CD14-positive monocyte (primary cell): ENCODE measurements around the gene METTL16. TPM values are rescaled to one million over a fixed set of nuclear protein-coding genes. Genes with fewer than 3 reads are reported as not detected.

Experiments used
- DNase-seq, 3 donors: peaks; one replicate each; pipeline ENCODE4 v3.0.0-alpha.2; 2011 to 2022
- H2AFZ ChIP-seq: 2 replicates; pipeline ENCODE4 v1.6.0; 2012; ENCODE audit warnings: mild to moderate bottlenecking, low read depth, low read length, inconsistent platforms; ENCODE audit not compliant: insufficient read depth, poor library complexity, severe bottlenecking
- H3K27ac ChIP-seq, 2 donors: 1 replicate in 1 of 2; 2 replicates in 1 of 2; pipeline ENCODE4 v1.5.1; 2012 to 2013; ENCODE audit warnings: low read length in 2 of 2, control low read depth in 1 of 2, inconsistent platforms in 1 of 2, low read depth in 1 of 2, mild to moderate bottlenecking in 1 of 2
- H3K27me3 ChIP-seq, 2 donors: one replicate each; pipeline versions ENCODE4 v1.6.0 to v1.6.1; 2011 to 2013; ENCODE audit warnings: low read length in 2 of 2; ENCODE audit not compliant: control insufficient read depth in 2 of 2, insufficient read depth in 2 of 2
- H3K36me3 ChIP-seq, 2 donors: replicated peaks in 1 of 2; 1 replicate in 1 of 2; 2 replicates in 1 of 2; pipeline versions ENCODE4 v1.5.1 to v1.6.1; 2012 to 2013; ENCODE audit warnings: low read length in 2 of 2, control low read depth in 1 of 2, inconsistent platforms in 1 of 2, mild to moderate bottlenecking in 1 of 2; ENCODE audit not compliant: insufficient read depth in 2 of 2, control insufficient read depth in 1 of 2
- H3K4me1 ChIP-seq, 2 donors: 1 replicate in 1 of 2; 2 replicates in 1 of 2; pipeline versions ENCODE4 v1.5.1 to v1.6.1; 2012 to 2013; ENCODE audit warnings: low read length in 2 of 2, control low read depth in 1 of 2, inconsistent platforms in 1 of 2, mild to moderate bottlenecking in 1 of 2, moderate library complexity in 1 of 2; ENCODE audit not compliant: insufficient read depth in 2 of 2, control insufficient read depth in 1 of 2
- H3K4me2 ChIP-seq: replicated peaks from 2 replicates; pipeline ENCODE3; 2012; ENCODE audit warnings: low read length, moderate library complexity, mild to moderate bottlenecking; ENCODE audit not compliant: poor library complexity, severe bottlenecking; ENCODE audit errors: extremely low read depth
- H3K4me3 ChIP-seq, 3 experiments: fragments of 200-600 bp in 1 of 3; sonication (generic) in 1 of 3; replicated peaks in 1 of 3; 1 replicate in 2 of 3; 2 replicates in 1 of 3; pipeline ENCODE4 v1.5.1; 2011 to 2013; ENCODE audit warnings: low read length in 3 of 3, mild to moderate bottlenecking in 3 of 3, control low read depth in 2 of 3, low read depth in 2 of 3, inconsistent platforms in 1 of 3, moderate library complexity in 1 of 3
- H3K79me2 ChIP-seq: 2 replicates; pipeline ENCODE4 v1.6.0; 2012; ENCODE audit warnings: mild to moderate bottlenecking, control low read depth, inconsistent platforms, low read length, moderate library complexity; ENCODE audit not compliant: insufficient read depth
- H3K9ac ChIP-seq: 2 replicates; pipeline ENCODE4 v1.6.0; 2017; ENCODE audit warnings: low read length, mild to moderate bottlenecking; ENCODE audit not compliant: insufficient read depth, poor library complexity, severe bottlenecking
- H3K9me3 ChIP-seq, 2 donors: replicated peaks in 1 of 2; 1 replicate in 1 of 2; 2 replicates in 1 of 2; pipeline versions ENCODE4 v1.5.1 to v1.6.1; 2012 to 2013; ENCODE audit warnings: low read length in 2 of 2, control low read depth in 1 of 2; ENCODE audit not compliant: control insufficient read depth in 1 of 2, insufficient read depth in 1 of 2
- H4K20me1 ChIP-seq: 2 replicates; pipeline ENCODE4 v1.6.0; 2012; ENCODE audit warnings: mild to moderate bottlenecking, low read length, control low read depth, moderate library complexity; ENCODE audit not compliant: insufficient read depth
- H3K27ac Mint-ChIP-seq, 7 donors: one replicate each; pipeline ENCODE4 v1.8.0; 2020; ENCODE audit warnings: mild to moderate bottlenecking in 7 of 7, mixed read lengths in 7 of 7, moderate library complexity in 6 of 7, inconsistent platforms in 2 of 7
- H3K27me3 Mint-ChIP-seq, 3 donors: one replicate each; pipeline ENCODE4 v1.8.0; 2021 to 2022; ENCODE audit warnings: low read depth in 3 of 3, mild to moderate bottlenecking in 3 of 3, mixed read lengths in 3 of 3, moderate library complexity in 3 of 3, inconsistent platforms in 1 of 3
- H3K36me3 Mint-ChIP-seq, 2 donors: one replicate each; pipeline ENCODE4 v1.8.0; 2020; ENCODE audit warnings: mixed read lengths in 2 of 2, inconsistent platforms in 1 of 2, mild to moderate bottlenecking in 1 of 2
- H3K4me1 Mint-ChIP-seq: one replicate; pipeline ENCODE4 v1.8.0; 2020; ENCODE audit warnings: mild to moderate bottlenecking, mixed read lengths
- H3K4me3 Mint-ChIP-seq, 2 donors: one replicate each; pipeline ENCODE4 v1.8.0; 2020; ENCODE audit warnings: mild to moderate bottlenecking in 2 of 2, mixed read lengths in 2 of 2, moderate library complexity in 1 of 2
- H3K9me3 Mint-ChIP-seq, 7 donors: one replicate each; pipeline ENCODE4 v1.8.0; 2020 to 2022; ENCODE audit warnings: mixed read lengths in 7 of 7, mild to moderate bottlenecking in 6 of 7, moderate library complexity in 6 of 7, inconsistent platforms in 2 of 7
- WGBS: methylation state at CpG from one replicate; pipeline ENCODE4 v1.1.5; 2013; ENCODE audit warnings: missing lambda C conversion rate; ENCODE audit not compliant: insufficient coverage; 5-methylcytosine and 5-hydroxymethylcytosine counted together
- intact Hi-C, 2 donors: fragments of 100-400 bp; cut with micrococcal nuclease; formaldehyde crosslinking; loops; one replicate each; pipeline versions ENCODE4 v1.15.0 to v1.15.1; 2023
- polyA plus RNA-seq, 3 donors: library from polyadenylated mRNA; depleted of rRNA in 1 of 3; unstranded in 2 of 3; stranded (reverse) in 1 of 3; fragments of 300-500 nt in 2 of 3; fragments of >200 nt in 1 of 3; fragmentation: Illumina TruSeq in 2 of 3; gene quantifications; 1 replicate in 2 of 3; 2 replicates in 1 of 3; pipeline ENCODE4 v1.2.3, GENCODE V29; 2012 to 2021
- TF ChIP-seq, protein P1 (sequence below): fragments of 200-600 bp; IDR thresholded peaks from one replicate; pipeline ENCODE4 v1.8.0; 2022; ENCODE audit warnings: antibody characterized with exemption, mild to moderate bottlenecking

METTL16 gene
- polyA plus RNA-seq, 3 donors, result 3.0 to 8.0 (median 4.7) TPM

GRCh38 chr17:2416010-2416734 is 95.5 kb downstream of the METTL16 start:
- H3K27ac Mint-ChIP-seq, result peak overlapping the region in 3 of 7 donors; percentile 60 to 78 (median 78)
- intact Hi-C loops, result loop anchor here (1.0 kb wide), 2 partner anchors 14 to 34 kb away; no protein-coding TSS in a partner anchor
- no peak overlapping the region for H3K4me3 Mint-ChIP-seq
- H3K4me1 ChIP-seq, result peaks cover 0 to 12% of the 10 kb centered on the region in 2 donors
- no peak overlapping the region for H3K4me2 ChIP-seq
- H3K27me3 ChIP-seq, result no peaks in the 10 kb centered on the region
- TF ChIP-seq, protein P1, sequence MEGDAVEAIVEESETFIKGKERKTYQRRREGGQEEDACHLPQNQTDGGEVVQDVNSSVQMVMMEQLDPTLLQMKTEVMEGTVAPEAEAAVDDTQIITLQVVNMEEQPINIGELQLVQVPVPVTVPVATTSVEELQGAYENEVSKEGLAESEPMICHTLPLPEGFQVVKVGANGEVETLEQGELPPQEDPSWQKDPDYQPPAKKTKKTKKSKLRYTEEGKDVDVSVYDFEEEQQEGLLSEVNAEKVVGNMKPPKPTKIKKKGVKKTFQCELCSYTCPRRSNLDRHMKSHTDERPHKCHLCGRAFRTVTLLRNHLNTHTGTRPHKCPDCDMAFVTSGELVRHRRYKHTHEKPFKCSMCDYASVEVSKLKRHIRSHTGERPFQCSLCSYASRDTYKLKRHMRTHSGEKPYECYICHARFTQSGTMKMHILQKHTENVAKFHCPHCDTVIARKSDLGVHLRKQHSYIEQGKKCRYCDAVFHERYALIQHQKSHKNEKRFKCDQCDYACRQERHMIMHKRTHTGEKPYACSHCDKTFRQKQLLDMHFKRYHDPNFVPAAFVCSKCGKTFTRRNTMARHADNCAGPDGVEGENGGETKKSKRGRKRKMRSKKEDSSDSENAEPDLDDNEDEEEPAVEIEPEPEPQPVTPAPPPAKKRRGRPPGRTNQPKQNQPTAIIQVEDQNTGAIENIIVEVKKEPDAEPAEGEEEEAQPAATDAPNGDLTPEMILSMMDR, result peak; percentile 98
- H3K4me1 Mint-ChIP-seq, result peaks cover 12% of the 10 kb centered on the region
- H3K4me3 ChIP-seq, result no peak overlapping the region
- no peaks in the 10 kb centered on the region for H3K79me2 ChIP-seq
- no peaks in the 10 kb centered on the region for H4K20me1 ChIP-seq
- H3K27ac ChIP-seq, result no peak overlapping the region
- no peak overlapping the region for H3K9ac ChIP-seq
- H3K27me3 Mint-ChIP-seq, result peaks cover 0 to 4% (median 3%) of the 10 kb centered on the region in 3 donors
- WGBS, result 0% methylated on average over 8 of the region's 19 CpGs
- peak; percentile 81 to 82 (median 82) for DNase-seq
- H2AFZ ChIP-seq, result no peak overlapping the region
- H3K9me3 Mint-ChIP-seq, result no peaks in the 10 kb centered on the region
- no peaks in the 10 kb centered on the region for H3K9me3 ChIP-seq
- peaks cover 29 to 53% of the 10 kb centered on the region in 2 donors for H3K36me3 ChIP-seq
- peaks cover 38 to 58% of the 10 kb centered on the region in 2 donors for H3K36me3 Mint-ChIP-seq

- Mint-ChIP-seq H3K27me3 (peaks cover 0 to 3% (median 2%) of the 10 kb centered on the region in 3 donors), H3K4me1 (peaks cover 12% of the 10 kb centered on the region), H3K27ac (peak overlapping the region in 1 of 7 donors; percentile 32), H3K4me3 (no peak overlapping the region), H3K9me3 (no peaks in the 10 kb centered on the region), H3K36me3 (peaks cover 37 to 52% of the 10 kb centered on the region in 2 donors)
- intact Hi-C loops, result no loop called here
- no peaks in the 10 kb centered on the region for H4K20me1 ChIP-seq
- no peak overlapping the region for H3K4me3 ChIP-seq
- no peak overlapping the region for H3K9ac ChIP-seq
- no peak overlapping the region for H3K4me2 ChIP-seq
- TF ChIP-seq, protein P1, result no peak
- no peak overlapping the region for H3K27ac ChIP-seq
- 95% methylated on average over 5 of the region's 9 CpGs for WGBS
- no peak overlapping the region for H2AFZ ChIP-seq
- H3K27me3 ChIP-seq, result no peaks in the 10 kb centered on the region
- no peaks in the 10 kb centered on the region for H3K79me2 ChIP-seq
- H3K4me1 ChIP-seq, result peaks cover 0 to 12% of the 10 kb centered on the region in 2 donors
- no peak for DNase-seq
- H3K36me3 ChIP-seq, result peaks cover 23 to 49% of the 10 kb centered on the region in 2 donors
- no peaks in the 10 kb centered on the region for H3K9me3 ChIP-seq
These were observed 96.6 kb downstream of the METTL16 start for GRCh38 chr17:2415081-2415480.
